Mucosa of descending colon (tissue), 3 donors: Measurements from ENCODE around the gene UBALD2. TPM values are rescaled to one million over a fixed set of nuclear protein-coding genes. Genes with fewer than 3 reads are reported as not detected.

Experiments used
- ATAC-seq: fragments of 200-7000 bp; cut with Tn5 transposase; one replicate; pipeline ENCODE4 v1.9.1; 2020; ENCODE audit warnings: mild to moderate bottlenecking, moderate library complexity
- DNase-seq, 3 donors: peaks; one replicate each; pipeline ENCODE4 v3.0.0-alpha.2; 2020
- H3K36me3 ChIP-seq: fragments of 200-600 bp; one replicate; pipeline ENCODE4 v1.8.0; 2021; ENCODE audit warnings: low read depth, mild to moderate bottlenecking
- H3K4me1 ChIP-seq: fragments of 200-600 bp; one replicate; pipeline ENCODE4 v1.8.0; 2021; ENCODE audit warnings: low read depth, mild to moderate bottlenecking
- H3K4me3 ChIP-seq: fragments of 200-600 bp; one replicate; pipeline ENCODE4 v1.8.0; 2021; ENCODE audit warnings: mild to moderate bottlenecking
- H3K9me3 ChIP-seq: fragments of 200-600 bp; one replicate; pipeline ENCODE4 v1.8.0; 2021; ENCODE audit warnings: mild to moderate bottlenecking
- intact Hi-C, 2 donors: fragments of 100-400 bp; cut with DNase I in 1 of 2; cut with micrococcal nuclease in 1 of 2; formaldehyde crosslinking; loops; one replicate each; pipeline versions ENCODE4 v1.11.0 to v1.11.1; 2022; cut with DNase I, micrococcal nuclease
- total RNA-seq, 3 donors: library from RNA; stranded (reverse); fragmentation: NEBNext Ultra II Directional in 2 of 3; extraction: Animal tissue kit (Norgen Biotek cat#: 25700) in 2 of 3; gene quantifications; one replicate each; pipeline versions ENCODE4 v1.2.1 to v1.2.4, GENCODE V29; 2021 to 2023
- TF ChIP-seq, protein P1 (sequence below): fragments of 200-600 bp; IDR thresholded peaks from one replicate; pipeline ENCODE4 v1.8.0; 2022; ENCODE audit warnings: antibody characterized with exemption, mild to moderate bottlenecking
- donor health status: DM: no; HTN: no; CAD: no; lungs with moderate emphysema.
- donor health status: DM: no; HTN: no; CAD: no.
- donor health status: DM: no; HTN: yes; CAD: no.

The UBALD2 gene
- total RNA-seq, 3 donors from 2014 or later: 46.6 to 132 (median 99.1) TPM

- DNase-seq (peak in 1 of 3 donors; percentile 55), ATAC-seq (no peak)
- Histone ChIP-seq H3K4me3 (no peak overlapping the region), H3K9me3 (no peaks in the 10 kb centered on the region), H3K36me3 (no peaks in the 10 kb centered on the region), H3K4me1 (peaks cover 37% of the 10 kb centered on the region)
- intact Hi-C loops: loop anchor here in 1 of 2 donors (10.0 kb wide), 1 partner anchor 90 kb away; no protein-coding TSS in a partner anchor
- TF ChIP-seq, protein P1, sequence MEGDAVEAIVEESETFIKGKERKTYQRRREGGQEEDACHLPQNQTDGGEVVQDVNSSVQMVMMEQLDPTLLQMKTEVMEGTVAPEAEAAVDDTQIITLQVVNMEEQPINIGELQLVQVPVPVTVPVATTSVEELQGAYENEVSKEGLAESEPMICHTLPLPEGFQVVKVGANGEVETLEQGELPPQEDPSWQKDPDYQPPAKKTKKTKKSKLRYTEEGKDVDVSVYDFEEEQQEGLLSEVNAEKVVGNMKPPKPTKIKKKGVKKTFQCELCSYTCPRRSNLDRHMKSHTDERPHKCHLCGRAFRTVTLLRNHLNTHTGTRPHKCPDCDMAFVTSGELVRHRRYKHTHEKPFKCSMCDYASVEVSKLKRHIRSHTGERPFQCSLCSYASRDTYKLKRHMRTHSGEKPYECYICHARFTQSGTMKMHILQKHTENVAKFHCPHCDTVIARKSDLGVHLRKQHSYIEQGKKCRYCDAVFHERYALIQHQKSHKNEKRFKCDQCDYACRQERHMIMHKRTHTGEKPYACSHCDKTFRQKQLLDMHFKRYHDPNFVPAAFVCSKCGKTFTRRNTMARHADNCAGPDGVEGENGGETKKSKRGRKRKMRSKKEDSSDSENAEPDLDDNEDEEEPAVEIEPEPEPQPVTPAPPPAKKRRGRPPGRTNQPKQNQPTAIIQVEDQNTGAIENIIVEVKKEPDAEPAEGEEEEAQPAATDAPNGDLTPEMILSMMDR: no peak
These were observed 9.2 kb downstream of the UBALD2 start for GRCh38 chr17:76274112-76274956.

- no peak for ATAC-seq
- TF ChIP-seq, protein P1: no peak
- H3K36me3 ChIP-seq: no peaks in the 10 kb centered on the region
These were observed 10.4 kb downstream of the UBALD2 start for GRCh38 chr17:76275382-76276068.

GRCh38 chr17:76276069-76276431 lies 10.9 kb downstream of the UBALD2 start:
- H3K4me3 ChIP-seq: no peak overlapping the region
- H3K36me3 ChIP-seq: no peaks in the 10 kb centered on the region
- H3K9me3 ChIP-seq: no peaks in the 10 kb centered on the region
- ATAC-seq (no peak), DNase-seq (no peak)
- TF ChIP-seq, protein P1: no peak
- peaks cover 25% of the 10 kb centered on the region for H3K4me1 ChIP-seq
- intact Hi-C loops: loop anchor here (5.0 to 10.0 kb wide), 2 partner anchors 91 to 154 kb away; no protein-coding TSS in a partner anchor

More at GRCh38 chr17:76275382-76276068, 10.4 kb downstream of the UBALD2 start:
- intact Hi-C loops: loop anchor here (5.0 to 10.0 kb wide), 2 partner anchors 91 to 153 kb away; no protein-coding TSS in a partner anchor
- Histone ChIP-seq H3K9me3 (no peaks in the 10 kb centered on the region), H3K4me3 (no peak overlapping the region), H3K4me1 (peaks cover 30% of the 10 kb centered on the region)
- peak in 1 of 3 donors; percentile 62 for DNase-seq

GRCh38 chr17:76276461-76277299 lies 11.5 kb downstream of the UBALD2 start:
- no peak for ATAC-seq
- TF ChIP-seq, protein P1: no peak
- intact Hi-C loops: loop anchor here (5.0 to 10.0 kb wide), 2 partner anchors 92 to 154 kb away; no protein-coding TSS in a partner anchor
- Histone ChIP-seq H3K4me3 (no peak overlapping the region), H3K4me1 (peaks cover 19% of the 10 kb centered on the region), H3K9me3 (no peaks in the 10 kb centered on the region), H3K36me3 (no peaks in the 10 kb centered on the region)
- no peak for DNase-seq
